Memory B cell (primary cell): ENCODE measurements around the gene PLCB3.

Experiments
- ATAC-seq: fragments of 150-1000 bp; cut with Tn5 transposase; 2 replicates; pipeline ENCODE4 v1.10.0; 2021; ENCODE audit warnings: low read depth, mild to moderate bottlenecking, moderate library complexity
- DNase-seq, 2 donors: peaks; one replicate each; pipeline ENCODE4 v3.0.0; 2022; ENCODE audit warnings: low spot score in 2 of 2
- H3K27ac Mint-ChIP-seq: one replicate; pipeline ENCODE4 v1.8.0; 2022; ENCODE audit warnings: mild to moderate bottlenecking, moderate library complexity, mixed read lengths
- H3K27me3 Mint-ChIP-seq: one replicate; pipeline ENCODE4 v1.8.0; 2022; ENCODE audit warnings: mixed read lengths
- H3K36me3 Mint-ChIP-seq: one replicate; pipeline ENCODE4 v1.8.0; 2022; ENCODE audit warnings: mild to moderate bottlenecking, mixed read lengths
- H3K4me1 Mint-ChIP-seq: one replicate; pipeline ENCODE4 v1.8.0; 2022; ENCODE audit warnings: mixed read lengths
- H3K4me3 Mint-ChIP-seq: one replicate; pipeline ENCODE4 v1.8.0; 2022; ENCODE audit warnings: mild to moderate bottlenecking, moderate library complexity, mixed read lengths
- H3K9me3 Mint-ChIP-seq: one replicate; pipeline ENCODE4 v1.8.0; 2022; ENCODE audit warnings: mixed read lengths

PLCB3 gene

DNA sequence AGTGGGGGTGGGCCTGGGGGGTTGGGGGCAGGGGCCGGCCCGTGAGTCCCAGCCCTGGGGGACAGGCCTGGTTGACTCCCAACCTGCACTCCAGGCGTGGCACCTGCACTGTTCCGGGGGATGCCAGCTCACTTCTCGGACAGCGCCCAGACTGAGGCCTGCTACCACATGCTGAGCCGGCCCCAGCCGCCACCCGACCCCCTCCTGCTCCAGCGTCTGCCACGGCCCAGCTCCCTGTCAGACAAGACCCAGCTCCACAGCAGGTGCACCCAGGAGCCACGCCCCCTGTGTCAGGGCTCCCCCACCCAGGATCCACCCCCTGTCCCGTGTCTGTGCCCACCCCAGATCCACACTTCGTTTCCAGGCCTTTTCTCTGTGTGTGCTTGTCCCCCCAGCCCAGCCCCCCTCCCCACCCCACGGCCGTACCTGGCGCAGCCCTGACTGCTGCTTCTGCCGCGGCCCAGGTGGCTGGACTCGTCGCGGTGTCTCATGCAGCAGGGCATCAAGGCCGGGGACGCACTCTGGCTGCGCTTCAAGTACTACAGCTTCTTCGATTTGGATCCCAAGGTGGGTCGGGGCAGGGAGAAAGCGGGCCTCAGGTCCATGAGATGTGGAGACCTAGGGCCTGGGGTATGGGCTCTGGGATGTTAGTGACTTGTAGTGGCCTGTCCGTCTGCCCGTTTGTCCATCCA lies 40.0 kb upstream of the PLCB3 start:
- Mint-ChIP-seq H3K36me3 (peaks cover 24% of the 10 kb centered on the region), H3K27me3 (no peaks in the 10 kb centered on the region), H3K4me3 (no peak overlapping the region), H3K27ac (no peak overlapping the region), H3K9me3 (no peaks in the 10 kb centered on the region), H3K4me1 (peaks cover 34% of the 10 kb centered on the region)
- DNase-seq (no peak), ATAC-seq (no peak)

DNA sequence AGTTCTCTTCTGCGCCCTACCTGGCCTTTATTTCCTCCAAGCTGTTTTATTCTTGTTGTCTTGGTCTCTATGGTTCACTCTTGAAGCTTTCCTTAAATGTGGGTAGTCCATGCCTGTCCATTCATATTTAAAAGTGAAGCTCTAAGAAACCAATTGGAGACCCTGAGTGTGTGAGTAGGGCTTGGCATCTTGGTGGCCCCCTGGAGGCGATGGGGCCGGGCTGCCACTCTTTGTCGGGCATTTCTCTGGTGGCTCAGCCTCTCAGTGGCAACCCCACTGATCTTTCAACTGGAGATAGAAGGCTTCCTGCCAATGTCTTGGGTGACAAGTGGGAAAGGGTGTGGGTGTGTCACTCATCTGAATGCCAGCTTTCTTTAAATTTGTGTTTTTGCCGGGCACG lies 34.5 kb upstream of the PLCB3 start:
- Mint-ChIP-seq H3K4me1 (peaks cover 15% of the 10 kb centered on the region), H3K36me3 (peaks cover 24% of the 10 kb centered on the region), H3K4me3 (no peak overlapping the region), H3K27me3 (no peaks in the 10 kb centered on the region), H3K27ac (peak overlapping the region; percentile 55), H3K9me3 (no peaks in the 10 kb centered on the region)
- DNase-seq, result no peak
- no peak for ATAC-seq

DNA sequence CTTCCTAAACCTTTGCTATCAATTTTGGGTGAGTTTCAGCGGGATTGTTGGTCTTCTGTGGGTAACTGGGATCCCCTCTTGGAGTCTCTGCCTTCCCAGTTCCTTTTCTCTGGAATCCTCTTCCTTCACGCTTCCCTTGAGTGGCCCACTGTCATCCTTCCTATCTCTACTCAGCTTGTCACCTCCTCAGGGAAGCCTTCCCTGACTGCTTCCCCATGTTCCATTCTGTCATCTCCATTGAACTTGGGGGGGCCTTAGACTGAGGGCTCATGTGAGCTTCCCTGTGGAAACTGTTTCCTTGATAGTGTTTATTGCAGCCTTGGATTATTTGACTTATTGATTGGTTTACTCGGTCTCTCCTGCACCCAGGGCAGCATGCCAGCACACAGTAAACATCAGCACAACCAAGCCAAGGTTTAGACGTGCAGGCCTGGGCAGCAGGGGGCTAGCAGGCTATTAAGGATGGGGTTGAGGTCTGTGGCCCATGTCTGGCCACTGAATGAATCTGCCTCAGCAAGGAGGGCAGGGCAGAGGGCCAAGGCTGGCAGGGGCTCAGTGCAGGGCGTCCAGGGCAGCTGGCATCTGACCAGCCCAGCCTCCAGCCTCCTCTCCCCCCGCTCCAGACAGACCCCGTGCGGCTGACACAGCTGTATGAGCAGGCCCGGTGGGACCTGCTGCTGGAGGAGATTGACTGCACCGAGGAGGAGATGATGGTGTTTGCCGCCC lies 32.5 kb upstream of the PLCB3 start:
- Mint-ChIP-seq H3K27ac (peak overlapping the region; percentile 14), H3K9me3 (no peaks in the 10 kb centered on the region), H3K4me3 (no peak overlapping the region), H3K36me3 (peaks cover 15% of the 10 kb centered on the region), H3K4me1 (peaks cover 5% of the 10 kb centered on the region), H3K27me3 (no peaks in the 10 kb centered on the region)
- ATAC-seq (no peak), DNase-seq (no peak)

DNA sequence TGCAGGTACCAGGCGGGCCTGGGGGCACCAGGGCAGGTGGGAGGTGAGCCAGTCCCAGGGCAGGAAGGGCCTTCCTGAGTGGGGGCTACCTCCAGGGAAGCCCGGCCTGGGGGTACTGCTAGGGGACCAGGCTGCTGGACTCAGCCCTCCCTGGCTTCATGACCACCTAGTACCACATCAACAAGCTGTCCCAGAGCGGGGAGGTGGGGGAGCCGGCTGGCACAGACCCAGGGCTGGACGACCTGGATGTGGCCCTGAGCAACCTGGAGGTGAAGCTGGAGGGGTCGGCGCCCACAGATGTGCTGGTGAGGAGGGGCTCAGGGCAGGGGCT lies 32.0 kb upstream of the PLCB3 start:
- peaks cover 14% of the 10 kb centered on the region for H3K36me3 Mint-ChIP-seq

DNA sequence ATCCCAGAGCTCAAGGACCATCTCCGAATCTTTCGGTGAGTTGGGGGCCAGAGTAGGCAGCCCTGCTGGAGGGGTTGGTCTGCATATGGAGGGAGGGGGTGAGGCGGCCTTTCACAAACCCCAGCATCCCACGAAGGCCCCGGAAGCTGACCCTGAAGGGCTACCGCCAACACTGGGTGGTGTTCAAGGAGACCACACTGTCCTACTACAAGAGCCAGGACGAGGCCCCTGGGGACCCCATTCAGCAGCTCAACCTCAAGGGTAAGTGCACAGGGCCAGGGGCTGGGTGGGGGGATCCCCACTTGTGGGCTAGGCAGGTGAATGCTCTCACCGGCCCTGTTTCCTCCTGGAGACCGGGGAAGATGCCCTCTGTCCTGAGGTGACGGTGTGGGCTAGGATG lies 31.6 kb upstream of the PLCB3 start:
- Mint-ChIP-seq H3K27me3 (no peaks in the 10 kb centered on the region), H3K4me1 (peaks cover 7% of the 10 kb centered on the region), H3K27ac (no peak overlapping the region), H3K4me3 (no peak overlapping the region), H3K9me3 (no peaks in the 10 kb centered on the region), H3K36me3 (peaks cover 14% of the 10 kb centered on the region)
- ATAC-seq (no peak), DNase-seq (no peak)

More for the DNA sequence above, 32.0 kb upstream of the PLCB3 start:
- Mint-ChIP-seq H3K4me3 (no peak overlapping the region), H3K27me3 (no peaks in the 10 kb centered on the region), H3K4me1 (peaks cover 7% of the 10 kb centered on the region), H3K9me3 (no peaks in the 10 kb centered on the region), H3K27ac (no peak overlapping the region)
- DNase-seq (no peak), ATAC-seq (no peak)

DNA sequence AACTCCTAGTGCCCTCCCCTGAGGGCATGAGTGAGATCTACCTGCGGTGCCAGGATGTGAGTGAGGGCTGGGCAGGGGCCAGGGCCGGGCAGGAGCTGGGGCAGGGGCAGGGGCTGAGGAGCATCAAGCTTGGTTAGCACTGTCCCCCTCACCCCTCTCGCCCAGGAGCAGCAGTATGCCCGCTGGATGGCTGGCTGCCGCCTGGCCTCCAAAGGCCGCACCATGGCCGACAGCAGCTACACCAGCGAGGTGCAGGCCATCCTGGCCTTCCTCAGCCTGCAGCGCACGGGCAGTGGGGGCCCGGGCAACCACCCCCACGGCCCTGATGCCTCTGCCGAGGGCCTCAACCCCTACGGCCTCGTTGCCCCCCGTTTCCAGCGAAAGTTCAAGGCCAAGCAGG lies 31.1 kb upstream of the PLCB3 start:
- Mint-ChIP-seq H3K36me3 (peaks cover 11% of the 10 kb centered on the region), H3K27me3 (no peaks in the 10 kb centered on the region), H3K27ac (no peak overlapping the region), H3K4me3 (no peak overlapping the region), H3K9me3 (no peaks in the 10 kb centered on the region), H3K4me1 (peaks cover 9% of the 10 kb centered on the region)
- DNase-seq, result no peak
- ATAC-seq, result no peak

DNA sequence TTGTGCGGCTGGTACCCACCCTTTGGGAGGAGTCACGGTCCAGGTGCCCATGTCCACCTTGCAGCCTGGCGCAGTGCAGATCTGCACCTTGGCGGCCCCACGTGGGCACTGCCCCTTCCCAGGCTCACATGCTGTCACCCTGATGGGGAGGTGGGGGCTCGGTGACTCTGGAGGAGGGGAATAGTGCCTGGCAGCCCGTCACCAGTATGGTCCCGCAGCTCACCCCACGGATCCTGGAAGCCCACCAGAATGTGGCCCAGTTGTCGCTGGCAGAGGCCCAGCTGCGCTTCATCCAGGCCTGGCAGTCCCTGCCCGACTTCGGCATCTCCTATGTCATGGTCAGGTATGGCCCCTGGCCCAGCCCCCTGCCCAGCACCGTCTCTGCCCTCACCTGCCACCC lies 30.5 kb upstream of the PLCB3 start:
- peaks cover 10% of the 10 kb centered on the region for H3K36me3 Mint-ChIP-seq
- no peaks in the 10 kb centered on the region for H3K9me3 Mint-ChIP-seq
- peaks cover 11% of the 10 kb centered on the region for H3K4me1 Mint-ChIP-seq
- no peaks in the 10 kb centered on the region for H3K27me3 Mint-ChIP-seq
- ATAC-seq, result no peak
- no peak overlapping the region for H3K4me3 Mint-ChIP-seq
- no peak overlapping the region for H3K27ac Mint-ChIP-seq
- peak in 1 of 2 donors; percentile 11 for DNase-seq

DNA sequence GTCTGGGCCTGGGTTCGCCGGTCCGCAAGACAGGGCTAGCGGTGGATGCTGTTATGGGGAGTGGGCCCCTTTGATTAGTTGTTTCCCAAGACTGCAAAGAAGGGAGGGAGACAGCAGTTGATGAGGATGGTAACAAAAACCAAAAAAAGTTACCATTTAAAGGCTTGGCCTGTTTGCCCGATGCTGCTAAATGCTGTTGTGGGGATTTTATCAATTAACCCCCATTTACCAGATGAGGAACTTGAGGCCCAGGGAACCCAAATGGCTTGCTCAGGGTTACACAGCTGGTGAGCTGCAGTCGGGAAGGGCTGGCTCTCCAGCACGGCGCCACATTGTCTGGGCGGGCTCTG lies 28.7 kb upstream of the PLCB3 start:
- ATAC-seq, result no peak
- no peak overlapping the region for H3K4me3 Mint-ChIP-seq
- no peak overlapping the region for H3K27ac Mint-ChIP-seq
- peaks cover 20% of the 10 kb centered on the region for H3K4me1 Mint-ChIP-seq
- H3K36me3 Mint-ChIP-seq, result peaks cover 6% of the 10 kb centered on the region
- no peak for DNase-seq
- H3K27me3 Mint-ChIP-seq, result no peaks in the 10 kb centered on the region
- H3K9me3 Mint-ChIP-seq, result no peaks in the 10 kb centered on the region

DNA sequence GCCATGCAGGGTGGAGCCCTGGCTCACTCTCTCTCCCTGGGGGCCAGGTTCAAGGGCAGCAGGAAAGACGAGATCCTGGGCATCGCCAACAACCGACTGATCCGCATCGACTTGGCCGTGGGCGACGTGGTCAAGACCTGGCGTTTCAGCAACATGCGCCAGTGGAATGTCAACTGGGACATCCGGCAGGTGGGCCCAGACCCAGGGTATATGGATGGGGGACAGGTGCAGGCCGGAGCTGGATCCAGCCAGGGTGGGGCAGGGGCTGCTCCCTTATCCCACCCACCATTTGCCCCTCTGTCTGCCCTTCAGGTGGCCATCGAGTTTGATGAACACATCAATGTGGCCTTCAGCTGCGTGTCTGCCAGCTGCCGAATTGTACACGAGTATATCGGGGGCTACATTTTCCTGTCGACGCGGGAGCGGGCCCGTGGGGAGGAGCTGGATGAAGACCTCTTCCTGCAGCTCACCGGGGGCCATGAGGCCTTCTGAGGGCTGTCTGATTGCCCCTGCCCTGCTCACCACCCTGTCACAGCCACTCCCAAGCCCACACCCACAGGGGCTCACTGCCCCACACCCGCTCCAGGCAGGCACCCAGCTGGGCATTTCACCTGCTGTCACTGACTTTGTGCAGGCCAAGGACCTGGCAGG lies 28.2 kb upstream of the PLCB3 start:
- Mint-ChIP-seq H3K27me3 (no peaks in the 10 kb centered on the region), H3K4me1 (peaks cover 22% of the 10 kb centered on the region), H3K9me3 (no peaks in the 10 kb centered on the region), H3K4me3 (no peak overlapping the region), H3K36me3 (peaks cover 6% of the 10 kb centered on the region), H3K27ac (no peak overlapping the region)
- no peak for DNase-seq
- ATAC-seq, result no peak

DNA sequence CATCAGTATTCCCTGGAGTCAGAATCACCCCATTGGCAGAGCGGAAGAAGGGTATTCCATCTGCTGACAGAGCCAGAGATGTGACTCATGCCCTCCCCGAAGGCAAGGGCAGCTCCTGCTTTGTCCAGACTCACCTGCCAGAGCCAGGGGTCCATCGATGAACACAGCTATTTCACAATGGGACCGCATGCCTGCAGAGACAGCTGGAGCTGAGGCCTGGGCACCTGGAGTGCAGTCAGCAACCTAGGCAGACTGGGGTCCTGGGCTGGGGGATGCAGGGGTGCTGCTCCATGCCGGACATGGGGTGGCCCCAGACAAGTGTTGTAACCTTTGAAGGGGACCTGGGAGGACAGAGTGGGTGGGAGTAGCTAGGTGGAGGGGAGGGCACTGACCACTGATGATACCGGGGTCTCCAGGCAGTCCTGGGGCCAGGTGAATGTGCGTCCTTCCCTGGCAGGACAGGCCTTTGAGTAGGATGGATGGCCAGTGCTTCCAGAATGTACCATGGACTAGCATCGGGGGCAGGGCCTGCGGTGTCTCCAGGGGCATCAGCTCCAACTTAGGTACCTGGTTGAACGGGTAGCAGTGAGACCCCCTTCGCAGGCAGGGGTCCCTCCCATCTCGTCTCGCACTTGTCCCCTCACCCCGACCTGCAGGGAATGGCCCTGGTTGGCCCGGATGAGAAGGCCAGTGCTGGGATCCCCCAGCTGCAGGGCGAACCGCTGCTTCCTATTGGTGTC lies 27.0 kb upstream of the PLCB3 start:
- DNase-seq, result no peak
- H3K27ac Mint-ChIP-seq, result no peak overlapping the region
- no peaks in the 10 kb centered on the region for H3K9me3 Mint-ChIP-seq
- no peak for ATAC-seq
- no peaks in the 10 kb centered on the region for H3K27me3 Mint-ChIP-seq
- peaks cover 2% of the 10 kb centered on the region for H3K36me3 Mint-ChIP-seq
- H3K4me3 Mint-ChIP-seq, result peak overlapping the region; percentile 53
- peaks cover 24% of the 10 kb centered on the region for H3K4me1 Mint-ChIP-seq

DNA sequence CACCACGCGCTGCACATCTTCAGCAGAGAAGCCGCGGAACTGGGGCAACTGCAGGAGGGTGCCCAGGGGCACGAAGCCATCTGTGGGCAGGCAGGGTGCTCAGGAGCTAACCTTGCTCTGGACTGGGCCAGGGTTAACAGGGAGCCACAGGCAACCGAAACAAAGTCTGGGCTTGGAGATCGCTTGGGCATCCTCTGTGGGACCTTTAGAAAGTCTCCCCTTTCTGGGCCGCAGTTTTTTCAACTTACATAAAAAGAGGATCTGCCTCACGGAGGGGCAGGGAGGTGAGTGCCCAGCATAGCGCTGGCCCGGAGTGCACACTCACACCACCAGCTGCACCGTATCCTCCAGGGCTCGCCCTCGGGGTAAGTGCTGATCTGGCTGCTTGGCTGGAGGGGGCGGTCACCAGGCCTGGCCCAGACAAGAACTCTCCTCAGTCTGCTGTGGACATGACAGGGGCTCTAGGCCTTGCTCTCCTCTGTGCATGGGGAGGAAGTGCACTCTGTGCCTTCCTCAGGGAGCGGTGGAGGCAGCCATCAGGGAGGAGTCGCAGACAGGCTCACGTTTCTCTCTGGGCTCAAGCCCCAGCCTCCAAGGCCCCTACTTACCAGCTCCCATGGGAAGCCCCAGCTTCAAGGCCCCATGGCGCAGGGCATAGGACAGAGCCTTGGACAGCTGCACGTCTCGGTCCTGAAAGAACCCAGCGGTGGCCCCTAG lies 26.3 kb upstream of the PLCB3 start:
- no peaks in the 10 kb centered on the region for H3K27me3 Mint-ChIP-seq
- H3K36me3 Mint-ChIP-seq, result peaks cover 2% of the 10 kb centered on the region
- H3K4me1 Mint-ChIP-seq, result peaks cover 28% of the 10 kb centered on the region
- ATAC-seq (no peak), DNase-seq (peak in 1 of 2 donors; percentile 16)
- peak overlapping the region; percentile 89 for H3K27ac Mint-ChIP-seq
- H3K4me3 Mint-ChIP-seq, result peak overlapping the region; percentile 94
- no peaks in the 10 kb centered on the region for H3K9me3 Mint-ChIP-seq

DNA sequence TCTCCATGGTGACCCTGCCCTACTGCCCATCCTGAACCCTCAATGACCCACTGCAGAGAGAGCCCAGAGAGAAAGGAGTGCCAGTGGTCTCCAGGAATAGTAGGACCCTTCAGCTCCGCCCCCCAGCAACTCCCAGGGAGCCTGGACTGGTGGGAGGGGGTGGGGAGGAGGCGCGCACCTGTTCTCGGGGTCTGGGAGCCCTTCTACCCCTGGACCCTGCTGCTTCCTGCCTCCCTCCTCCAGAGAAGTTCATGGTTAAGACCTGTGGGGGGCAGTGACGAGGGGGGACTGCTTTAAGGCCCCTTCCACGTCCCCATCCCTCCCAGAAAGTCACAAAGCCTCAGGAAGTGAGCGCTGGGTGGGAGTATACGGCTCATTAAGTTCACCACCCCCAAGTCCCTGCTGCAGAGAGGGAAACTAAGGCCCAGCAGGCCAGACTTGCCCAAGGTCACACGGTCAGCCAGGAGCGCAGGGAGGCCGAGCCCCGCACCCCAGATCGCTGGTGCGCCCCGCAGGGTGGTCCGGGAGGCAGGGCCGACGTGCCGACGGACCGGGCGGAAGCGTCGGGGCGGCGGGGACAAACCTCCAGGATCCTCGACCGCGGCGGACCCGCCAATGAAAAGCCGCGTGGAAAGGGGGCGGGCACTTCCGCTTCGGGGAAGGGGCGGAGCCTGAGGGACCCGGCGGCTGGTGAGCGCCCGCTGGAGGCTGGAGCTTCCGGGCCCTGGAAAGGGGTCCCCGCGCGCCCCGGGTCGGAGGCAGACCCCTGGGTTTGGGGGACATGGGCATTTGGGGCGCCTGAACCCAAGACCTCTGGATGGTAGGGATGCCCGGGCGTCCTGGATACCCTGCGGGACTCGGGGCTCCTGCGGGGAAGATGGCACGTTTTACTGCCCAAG lies 25.5 kb upstream of the PLCB3 start, which contains the start of the genes NUDT22 and TRPT1:
Gene NUDT22 (plus strand): TSS at position 667 of the 899 bp plus-strand sequence. CDS start 379 bp downstream, outside the sequence.
Gene TRPT1 (minus strand): TSS at position 579 of the 899 bp plus-strand sequence. CDS start 326 bp downstream, at position 253.
- DNase-seq (peak; percentile 86 to 88), ATAC-seq (peak; percentile 62)
- Mint-ChIP-seq H3K27me3 (no peaks in the 10 kb centered on the region), H3K4me3 (peak within 1 kb of the TSS; percentile 94), H3K36me3 (peaks cover 2% of the 10 kb centered on the region), H3K27ac (peak within 1 kb of the TSS; percentile 89), H3K9me3 (no peaks in the 10 kb centered on the region), H3K4me1 (peaks cover 29% of the 10 kb centered on the region)
